ENCODE results near the gene SENP3.

The SENP3 gene

GRCh38 chr17:7556627-7557026 lies 5.1 kb upstream of the SENP3 start:
- DNase-seq (ENCODE audit: low read depth, low spot score), result no peak

- no peak for DNase-seq (ENCODE audit: low read depth, low spot score)
Observed at GRCh38 chr17:7557147-7557764, 4.5 kb upstream of the SENP3 start.

GRCh38 chr17:7557775-7558543 lies 3.8 kb upstream of the SENP3 start:
- no peak for DNase-seq (ENCODE audit: low read depth, low spot score)

- no peak for DNase-seq (ENCODE audit: low read depth, low spot score)
Observed at GRCh38 chr17:7558544-7559319, 3.0 kb upstream of the SENP3 start, which contains the start of gene TNFSF13. TSS of gene TNFSF13 (plus strand) at chr17:7558750. CDS start at chr17:7559040, 290 bp downstream.

- no peak for DNase-seq (ENCODE audit: low read depth, low spot score)
Observed at GRCh38 chr17:7559320-7560171, 2.2 kb upstream of the SENP3 start.

GRCh38 chr17:7560172-7561027 lies 1.3 kb upstream of the SENP3 start:
- DNase-seq (ENCODE audit: low read depth, low spot score), result no peak

- no peak for DNase-seq (ENCODE audit: low read depth, low spot score)
Observed at GRCh38 chr17:7561028-7561575, 617 bp upstream of the SENP3 start.

GRCh38 chr17:7562208-7562605 lies 488 bp downstream of the SENP3 start:
- no peak for DNase-seq (ENCODE audit: low read depth, low spot score)

- no peak for DNase-seq (ENCODE audit: low read depth, low spot score)
Observed at GRCh38 chr17:7563115-7563869, 1.6 kb downstream of the SENP3 start.

GRCh38 chr17:7569571-7569970 lies 7.9 kb downstream of the SENP3 start:
- no peak for DNase-seq (ENCODE audit: low read depth, low spot score)

GRCh38 chr17:7570351-7570750 lies 8.6 kb downstream of the SENP3 start:
- no peak for DNase-seq (ENCODE audit: low read depth, low spot score)

GRCh38 chr17:7572338-7572587 lies 10.5 kb downstream of the SENP3 start:
- DNase-seq (ENCODE audit: low read depth, low spot score), result no peak

GRCh38 chr17:7572588-7573323 lies 11.0 kb downstream of the SENP3 start:
- peak; percentile 99 for DNase-seq (ENCODE audit: low read depth, low spot score)

GRCh38 chr17:7573324-7574080 lies 11.8 kb downstream of the SENP3 start:
- peak; percentile 85 for DNase-seq (ENCODE audit: low read depth, low spot score)

GRCh38 chr17:7574176-7574953 lies 12.6 kb downstream of the SENP3 start:
- DNase-seq (ENCODE audit: low read depth, low spot score), result no peak

GRCh38 chr17:7575481-7575883 lies 13.8 kb downstream of the SENP3 start:
- DNase-seq (ENCODE audit: low read depth, low spot score), result no peak

- DNase-seq (ENCODE audit: low read depth, low spot score), result no peak
Observed at GRCh38 chr17:7575959-7576358, 14.2 kb downstream of the SENP3 start.

All from brain pericyte (primary cell).